HuH-7 (cell line): Measurements from ENCODE around the gene KIF14.
A peak's percentile ranks its signal among the peaks of the same experiment; 100 is the strongest.
"Not testable (repeated sequence)": the region's sequence is repeated elsewhere in the genome, so short reads cannot be mapped to it uniquely, and the experiment has no call there.

ENCODE experiments used
- DNase-seq: peaks from one replicate; pipeline ENCODE4 v3.0.0; 2011; ENCODE audit warnings: low spot score

The KIF14 gene

DNA sequence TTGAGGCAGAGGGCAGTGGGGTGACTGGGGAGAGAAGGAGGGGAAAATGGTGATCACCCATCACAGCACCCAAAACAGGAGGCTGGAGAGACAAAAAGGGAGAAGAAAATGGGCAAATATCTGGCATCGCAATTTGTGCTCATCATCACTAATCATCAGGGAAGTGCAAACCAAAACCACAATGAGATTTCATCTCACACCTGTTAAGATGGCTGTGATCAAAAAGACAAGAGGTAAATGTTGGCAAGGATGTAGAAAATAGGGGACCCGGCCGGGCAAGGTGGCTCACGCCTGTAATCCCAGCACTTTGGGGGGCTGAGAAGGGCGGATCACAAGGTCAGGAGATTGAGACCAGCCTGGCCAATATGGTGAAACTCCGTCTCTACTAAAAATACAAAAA lies 74.0 kb downstream of the KIF14 start:
- DNase-seq = no peak

- DNase-seq = no peak
Measured at GRCh38 chr1:200542162-200542561, 78.4 kb downstream of the KIF14 start.

- DNase-seq = no peak
Measured at GRCh38 chr1:200540281-200540680, 80.3 kb downstream of the KIF14 start.

DNA sequence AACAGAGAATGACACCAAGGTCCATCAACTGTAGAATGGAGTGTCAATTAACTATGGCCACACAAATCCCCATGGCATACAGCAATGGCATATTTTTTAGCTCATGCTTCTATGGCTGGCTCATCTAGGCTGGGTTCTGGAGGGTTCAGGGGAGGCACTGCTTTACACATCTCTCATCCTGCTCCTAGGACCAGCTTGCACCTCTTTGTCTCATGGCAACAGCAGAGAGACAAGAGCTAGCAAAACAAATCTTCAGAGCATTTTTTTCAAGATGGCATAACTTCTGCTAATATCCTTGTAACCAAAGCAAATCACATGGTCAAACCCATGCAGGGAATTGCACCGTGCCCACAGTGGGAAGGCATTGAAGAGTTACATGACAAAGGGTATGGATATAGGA lies 82.4 kb downstream of the KIF14 start:
- no peak for DNase-seq

DNA sequence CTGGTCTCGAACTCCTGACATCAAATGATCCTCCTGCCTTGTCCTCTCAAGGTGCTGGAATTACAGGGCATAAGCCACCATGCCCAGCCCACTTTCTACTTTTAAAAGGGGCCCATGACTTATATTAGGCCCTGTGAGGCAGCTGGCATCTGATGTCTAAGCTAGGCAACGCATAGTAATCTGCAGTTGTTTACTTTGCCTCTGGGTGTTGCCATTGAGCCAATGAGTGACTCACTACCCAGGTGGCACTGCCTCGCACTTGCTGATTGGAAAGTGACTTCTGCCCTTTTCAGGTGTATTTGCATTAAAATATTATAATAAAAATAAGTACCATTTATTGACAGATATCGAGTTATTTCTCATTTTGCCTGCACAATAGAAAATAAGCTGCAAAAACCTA lies 84.9 kb downstream of the KIF14 start:
- DNase-seq = peak; percentile 39

GRCh38 chr1:200530623-200531261 lies 89.8 kb downstream of the KIF14 start:
- no peak for DNase-seq

DNA sequence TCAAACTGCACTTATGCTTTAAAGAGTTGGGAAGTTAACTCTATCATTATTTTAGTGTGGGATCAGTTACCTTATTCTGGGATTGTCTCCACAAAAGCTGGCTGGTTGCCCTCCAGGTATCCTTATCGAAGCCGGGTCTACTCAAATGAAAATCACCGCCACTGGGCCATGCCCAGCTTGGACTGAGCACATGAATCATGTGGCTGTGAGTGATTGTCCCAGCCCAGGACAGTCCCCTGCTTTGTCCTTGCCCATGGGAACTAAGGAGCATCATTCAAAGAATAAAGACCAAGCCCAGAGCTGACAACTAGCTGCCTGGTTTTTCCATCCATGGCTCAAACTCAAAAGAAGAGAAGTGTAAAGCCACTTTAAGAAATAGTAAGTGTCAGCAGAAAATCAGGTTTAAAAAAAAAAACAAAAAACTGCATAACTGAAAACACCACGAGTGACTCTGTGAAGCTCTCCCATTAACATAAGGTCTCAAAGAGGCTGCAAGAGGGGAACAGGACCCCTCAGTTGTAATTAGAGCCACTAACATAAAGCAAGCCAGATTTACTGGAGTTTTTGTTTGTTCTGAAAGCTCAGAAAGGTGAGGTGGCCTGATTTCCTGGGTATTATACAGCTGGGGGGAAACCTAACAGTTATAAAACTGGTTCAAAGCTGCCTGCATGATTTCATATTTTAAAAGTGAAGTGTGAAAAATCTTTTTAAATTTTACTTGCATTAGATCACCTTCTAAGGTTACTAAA lies 91.5 kb downstream of the KIF14 start:
- no peak for DNase-seq

DNA sequence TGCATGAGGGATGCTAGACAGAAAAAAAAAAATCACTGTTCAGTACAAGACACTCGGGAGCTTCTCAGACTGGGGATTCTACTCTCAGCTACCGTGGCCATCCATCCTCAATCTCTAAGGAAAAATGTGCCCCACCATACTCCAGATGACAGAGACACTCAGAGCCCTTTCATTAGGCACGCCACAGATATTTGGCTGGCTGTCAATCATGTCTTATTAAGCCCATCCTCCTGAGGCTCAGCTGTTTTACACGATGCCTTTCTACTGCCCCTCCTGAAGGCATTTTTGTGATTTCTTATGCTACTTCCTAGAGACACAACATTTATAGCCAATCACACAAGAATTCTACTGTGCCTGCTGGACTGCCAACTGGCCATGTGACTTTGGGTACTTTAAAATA lies 92.9 kb downstream of the KIF14 start:
- DNase-seq = no peak

- DNase-seq = no peak
Measured at GRCh38 chr1:200526709-200527612, 93.6 kb downstream of the KIF14 start.

- no peak for DNase-seq
Measured at GRCh38 chr1:200525090-200525987, 95.2 kb downstream of the KIF14 start.

DNA sequence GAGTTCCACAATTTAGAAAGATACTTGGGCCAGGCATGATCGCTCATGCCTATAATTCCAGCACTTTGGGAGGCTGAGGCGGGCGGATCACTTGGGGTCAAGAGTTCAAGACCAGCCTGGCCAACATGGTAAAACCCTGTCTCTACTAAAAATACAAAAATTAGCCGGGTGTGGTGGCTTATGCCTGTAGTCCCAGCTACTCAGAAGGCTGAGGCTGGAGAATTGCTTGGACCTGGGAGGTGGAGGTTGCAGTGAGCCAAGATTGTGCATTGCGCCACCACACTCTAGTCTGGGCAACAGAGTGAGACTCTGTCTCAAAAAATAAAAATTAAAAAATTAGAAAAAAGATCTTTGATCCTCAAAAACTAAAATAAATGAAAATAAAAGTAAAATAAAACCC lies 96.0 kb downstream of the KIF14 start:
- DNase-seq = not testable (repeated sequence)

DNA sequence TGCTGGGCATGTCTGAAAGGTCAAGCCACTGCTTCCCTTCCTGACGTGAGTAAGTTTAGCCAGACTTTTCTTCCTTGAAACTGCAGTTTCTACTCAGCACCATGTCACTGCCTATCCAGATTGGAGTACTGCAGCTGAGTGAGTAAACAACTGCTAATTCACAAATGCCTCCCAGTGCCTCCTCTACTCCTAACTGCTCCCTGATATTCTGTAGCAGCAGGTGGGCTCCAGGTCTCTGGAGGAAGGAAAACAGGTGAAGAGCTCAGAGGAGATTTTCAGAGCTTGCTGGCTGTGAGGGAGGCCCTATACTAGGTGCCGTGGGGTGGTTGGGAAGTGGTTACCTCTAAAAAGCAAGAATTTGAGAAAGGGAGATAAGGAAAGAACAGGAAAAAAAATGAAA lies 96.5 kb downstream of the KIF14 start:
- no peak for DNase-seq

DNA sequence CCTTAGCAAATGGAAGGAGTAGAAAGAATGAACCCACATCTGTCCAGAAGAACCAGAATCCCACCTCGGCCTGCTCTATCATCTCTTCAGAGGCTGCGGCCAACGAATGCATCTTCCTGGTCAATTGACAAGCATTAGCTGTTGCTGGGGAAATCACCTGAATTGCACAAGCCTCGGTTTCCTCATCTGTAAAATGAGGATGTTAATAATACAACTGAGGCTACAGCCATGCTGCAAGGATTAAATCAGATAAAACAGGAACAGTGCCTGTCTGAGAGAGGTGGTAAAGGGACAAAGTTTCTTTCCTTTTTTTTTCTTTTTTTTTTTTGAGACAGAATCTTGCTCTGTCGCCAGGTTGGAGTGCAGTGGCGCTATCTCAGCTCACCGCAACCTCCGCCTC lies 99.8 kb downstream of the KIF14 start:
- no peak for DNase-seq

GRCh38 chr1:200518524-200518923 lies 102.0 kb downstream of the KIF14 start:
- DNase-seq = no peak

DNA sequence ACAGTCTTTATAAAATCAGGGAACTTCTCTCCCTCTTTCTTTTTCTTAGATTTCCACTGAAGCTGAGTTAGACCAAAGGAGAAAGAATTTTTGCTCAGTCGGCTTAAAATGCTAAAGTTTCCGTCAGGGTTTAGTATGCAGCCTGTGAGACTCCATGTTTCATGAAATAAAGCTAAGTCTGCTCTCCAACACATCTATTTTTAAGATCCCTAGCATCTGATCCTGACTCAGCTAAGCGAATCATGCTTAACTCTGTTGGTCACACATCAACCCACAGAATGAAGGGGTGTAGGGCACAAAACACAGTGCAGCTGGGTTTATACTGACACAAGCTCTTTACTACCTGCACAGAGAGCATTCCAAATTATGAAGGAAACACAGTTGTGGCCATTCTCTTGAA lies 108.4 kb downstream of the KIF14 start:
- DNase-seq = no peak

DNA sequence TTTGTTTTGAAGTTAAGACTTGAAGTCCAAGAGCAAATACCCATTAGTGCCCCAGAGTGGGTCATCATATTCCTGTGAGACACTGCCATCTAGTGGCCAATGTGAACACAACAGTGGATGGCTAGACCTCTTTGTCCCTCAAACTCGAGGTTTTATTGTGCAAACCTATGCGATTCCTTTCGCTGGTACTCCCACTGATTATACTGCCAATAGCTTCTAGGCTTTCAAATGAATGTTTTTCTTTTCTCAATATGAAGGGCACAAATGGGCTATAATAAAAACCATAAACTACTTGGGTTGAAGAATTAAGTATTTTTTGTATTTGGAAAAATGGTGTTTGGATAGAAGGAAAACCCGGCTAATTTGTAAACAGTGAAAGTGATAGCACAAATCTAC lies 110.3 kb downstream of the KIF14 start:
- peak; percentile 67 for DNase-seq

DNA sequence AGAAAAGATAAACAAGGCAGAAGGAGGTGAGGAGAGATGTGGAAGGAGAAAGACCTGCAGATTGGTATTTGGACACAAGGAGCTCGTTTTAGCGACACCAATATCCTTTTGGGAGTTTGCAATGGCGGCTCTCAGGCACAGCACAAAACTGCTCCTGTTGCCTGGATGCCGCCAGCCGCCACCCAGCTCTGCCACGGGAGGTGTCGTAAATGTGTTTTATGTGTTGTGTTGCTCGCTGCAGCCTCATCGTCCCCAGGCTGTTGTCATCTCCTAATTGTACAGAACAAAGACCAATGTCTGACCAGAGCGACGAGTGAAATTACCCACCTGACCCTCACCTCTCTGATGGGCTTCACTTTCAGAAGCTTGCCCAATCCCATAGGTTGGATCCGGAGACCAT lies 114.1 kb downstream of the KIF14 start:
- DNase-seq = no peak

DNA sequence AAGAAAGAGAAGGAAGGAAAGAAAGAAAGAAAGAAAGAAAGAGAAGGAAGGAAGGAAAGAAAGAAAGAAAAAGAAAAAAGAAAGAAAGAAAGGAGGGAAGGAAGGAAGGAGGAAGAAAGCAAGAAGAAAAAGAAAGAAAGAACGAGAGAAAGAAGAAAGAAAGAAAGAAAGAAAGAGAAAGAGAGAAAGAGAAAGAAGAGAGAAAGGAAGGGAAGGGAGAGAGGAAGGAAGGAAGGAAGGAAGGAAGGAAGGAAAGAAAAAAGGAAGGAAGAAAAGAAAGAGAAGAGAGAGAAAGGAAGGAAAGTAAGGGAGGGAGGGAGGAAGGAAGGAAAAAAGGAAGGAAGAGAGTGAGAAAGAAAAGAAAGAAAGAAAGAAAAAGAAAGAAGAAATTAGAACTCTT lies 115.3 kb downstream of the KIF14 start:
- no peak for DNase-seq
